Superior temporal gyrus (tissue), 1 donor: ENCODE data around the gene SOX18.

ENCODE experiments used
- DNase-seq: peaks from one replicate; pipeline ENCODE4 v3.0.0-alpha.2; 2016; ENCODE audit errors: extremely low spot score

SOX18 gene

DNA sequence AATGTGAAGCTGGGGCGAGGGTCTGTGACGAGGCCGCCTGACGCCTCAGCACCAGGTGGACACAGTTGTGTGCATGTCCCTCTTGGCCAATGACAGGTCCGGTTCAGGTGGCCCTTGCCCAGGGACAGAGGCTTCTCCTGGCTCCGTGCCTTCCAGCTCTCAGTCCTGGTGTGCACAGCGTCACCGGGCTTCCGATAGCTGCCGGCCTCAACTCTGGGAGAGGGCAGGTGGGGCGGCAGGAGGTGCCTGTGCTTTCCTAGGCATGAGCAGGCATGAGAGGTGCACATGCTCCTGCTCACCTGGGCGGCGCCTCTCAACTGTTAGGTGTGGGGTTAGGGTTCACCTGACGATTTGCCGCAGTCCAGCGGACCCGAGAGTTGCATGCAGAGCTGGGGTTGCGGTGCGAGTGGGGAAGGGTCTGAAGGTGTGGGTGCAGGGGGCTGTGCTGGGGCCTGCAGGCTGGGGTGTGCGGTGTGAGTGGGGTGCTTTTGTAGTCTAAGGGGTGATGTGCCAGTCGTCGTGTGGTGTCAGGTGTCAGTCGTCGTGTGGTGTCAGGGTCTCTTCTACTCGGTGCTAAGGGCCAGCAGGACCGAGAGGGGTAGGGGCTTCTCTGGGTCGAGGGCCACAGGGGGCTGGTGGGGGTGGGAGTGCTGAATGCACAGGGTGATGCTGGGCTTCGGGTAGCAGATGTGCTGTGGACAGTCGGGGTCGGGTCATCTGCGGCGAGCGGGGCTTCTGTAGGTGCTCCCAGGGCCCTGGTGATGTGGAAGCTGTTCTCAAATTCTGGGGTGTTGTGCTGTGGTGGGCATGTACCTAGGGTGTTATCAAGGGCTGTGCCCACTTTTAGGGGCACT lies 3.8 kb upstream of the SOX18 start:
- DNase-seq: no peak

DNA sequence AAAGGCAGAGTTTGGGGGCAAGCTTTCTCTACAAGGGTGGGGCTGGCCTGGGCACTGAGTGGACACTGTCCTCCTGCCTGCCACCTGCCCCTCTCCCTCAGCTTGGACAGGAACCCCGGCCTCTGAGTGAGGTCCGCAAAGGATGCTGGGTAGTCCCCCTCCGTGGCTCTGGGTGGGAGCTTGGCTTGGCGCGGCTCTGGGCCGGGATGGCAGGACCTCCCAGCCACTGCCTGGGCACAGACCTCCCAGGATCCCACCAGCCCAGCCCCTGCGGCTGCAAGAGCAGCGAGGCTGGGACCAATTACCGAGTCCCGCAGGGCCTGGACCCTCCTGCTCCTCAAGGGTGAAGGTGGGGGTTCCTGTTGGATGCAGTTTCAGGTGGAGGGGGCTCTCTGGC lies 2.9 kb upstream of the SOX18 start:
- DNase-seq: no peak

DNA sequence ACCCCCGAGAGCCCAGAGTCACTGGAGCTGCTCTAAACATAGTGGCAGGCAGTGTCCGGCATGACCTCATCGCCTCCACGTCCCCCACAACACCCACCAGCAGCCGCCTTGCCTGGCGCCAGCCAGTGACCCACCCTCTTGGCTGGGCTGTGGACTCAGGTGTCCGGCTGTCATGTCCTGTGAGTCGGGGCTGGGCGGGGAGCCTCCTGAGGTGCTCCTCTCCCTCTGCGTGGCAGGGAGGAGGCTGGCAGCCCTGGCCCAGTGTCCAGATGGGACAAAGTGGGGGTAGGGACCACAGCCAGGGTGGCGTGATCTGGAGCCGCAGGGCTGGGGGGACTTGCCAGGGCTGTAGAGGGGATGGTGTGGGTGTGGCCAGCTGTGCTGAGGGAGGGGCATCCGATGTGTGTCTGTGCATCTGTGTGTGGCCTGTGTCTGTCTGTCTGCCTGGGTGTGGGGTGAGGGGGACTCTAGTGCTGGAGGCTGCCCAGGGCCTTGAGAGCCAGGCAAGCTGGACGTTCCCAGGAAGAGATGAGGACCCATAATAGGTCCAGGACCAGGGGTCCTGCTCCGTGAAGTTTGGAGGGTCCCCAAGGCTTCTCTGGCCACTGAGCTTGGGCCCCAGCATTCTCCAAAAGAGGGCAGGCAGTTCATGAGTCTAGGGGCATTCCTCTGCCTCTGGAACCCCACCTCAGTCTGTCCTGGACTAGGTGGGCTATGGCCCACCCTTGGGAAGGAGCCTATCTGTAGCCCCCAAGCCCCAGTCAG lies 2.3 kb upstream of the SOX18 start:
- DNase-seq: no peak

DNA sequence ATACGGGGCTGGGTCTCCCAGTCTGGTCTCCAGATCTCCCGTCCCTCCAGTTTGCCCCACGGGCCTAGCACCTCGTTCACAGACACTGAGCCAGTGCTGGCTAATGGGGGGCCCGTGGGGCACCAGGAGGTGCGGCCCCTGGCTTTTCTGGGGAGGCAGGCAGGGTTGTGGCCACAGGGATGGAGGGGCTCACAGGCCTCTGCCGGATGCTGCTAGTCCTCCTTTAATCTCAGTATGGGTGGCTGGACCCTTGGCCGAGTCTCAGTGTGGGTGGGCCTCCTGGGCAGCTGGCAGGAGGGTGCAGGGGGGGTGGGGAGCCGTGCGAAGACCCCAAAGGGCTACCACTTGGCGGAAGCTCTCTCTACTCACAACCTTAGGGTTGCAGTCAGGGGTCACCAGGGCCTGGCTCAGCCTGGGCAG lies 1.6 kb upstream of the SOX18 start:
- no peak for DNase-seq

DNA sequence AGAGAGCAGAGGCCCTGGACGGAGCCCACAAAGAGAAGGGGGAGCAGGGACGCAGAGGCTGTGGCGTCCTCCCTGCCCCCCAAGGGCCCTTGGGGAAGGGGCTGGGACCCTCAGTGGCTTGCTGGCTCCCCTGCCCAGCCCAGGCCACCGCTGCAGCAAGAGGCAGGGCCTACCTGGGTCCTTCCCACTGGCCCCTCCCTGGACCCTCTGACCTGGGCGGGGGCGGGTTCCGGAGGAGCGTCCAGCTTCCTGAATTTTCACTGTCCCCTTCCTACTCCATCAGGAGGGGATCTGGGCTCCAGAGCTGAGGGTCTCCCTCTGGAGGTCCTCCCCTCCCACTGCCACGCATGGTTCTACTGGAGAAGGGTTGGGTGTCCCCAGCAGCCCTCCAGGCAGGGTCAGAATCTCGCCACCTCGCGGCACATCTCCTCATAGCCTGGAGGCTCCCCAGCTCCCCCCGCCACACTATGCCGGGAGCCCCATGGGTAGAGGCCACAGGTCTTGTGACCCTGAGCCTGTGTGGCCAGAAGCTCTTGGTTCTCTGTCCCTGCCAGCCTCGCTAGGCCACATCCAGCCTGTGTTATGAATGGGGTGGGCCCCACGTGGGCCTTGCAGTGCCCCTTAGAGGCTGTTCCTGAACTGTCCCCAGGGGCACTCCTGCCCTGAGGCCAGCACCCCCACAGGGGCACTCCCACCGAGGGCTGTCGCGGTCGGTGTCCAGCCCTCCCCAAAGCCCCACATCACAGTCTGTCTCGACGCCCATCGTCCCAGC lies 1.0 kb upstream of the SOX18 start:
- no peak for DNase-seq

DNA sequence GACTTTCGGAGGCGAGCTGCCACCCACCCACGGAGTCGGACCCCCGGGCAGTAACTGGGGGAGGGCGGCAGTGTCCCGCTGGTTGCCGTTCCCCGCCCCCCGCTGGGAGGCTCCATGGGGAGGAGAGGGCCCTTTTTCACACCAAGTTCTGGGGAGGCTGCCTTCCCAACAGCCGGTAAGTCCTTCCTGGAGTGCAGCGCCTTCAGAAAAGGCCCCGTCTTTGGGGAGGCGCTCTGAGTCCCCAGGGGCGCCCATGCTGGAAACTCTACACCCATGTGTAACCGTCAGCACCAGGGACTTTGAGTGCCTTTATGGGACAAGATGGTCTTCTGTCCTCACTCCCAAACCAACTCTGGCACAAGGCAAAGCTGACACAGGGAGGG lies 430 bp upstream of the SOX18 start:
- no peak for DNase-seq

DNA sequence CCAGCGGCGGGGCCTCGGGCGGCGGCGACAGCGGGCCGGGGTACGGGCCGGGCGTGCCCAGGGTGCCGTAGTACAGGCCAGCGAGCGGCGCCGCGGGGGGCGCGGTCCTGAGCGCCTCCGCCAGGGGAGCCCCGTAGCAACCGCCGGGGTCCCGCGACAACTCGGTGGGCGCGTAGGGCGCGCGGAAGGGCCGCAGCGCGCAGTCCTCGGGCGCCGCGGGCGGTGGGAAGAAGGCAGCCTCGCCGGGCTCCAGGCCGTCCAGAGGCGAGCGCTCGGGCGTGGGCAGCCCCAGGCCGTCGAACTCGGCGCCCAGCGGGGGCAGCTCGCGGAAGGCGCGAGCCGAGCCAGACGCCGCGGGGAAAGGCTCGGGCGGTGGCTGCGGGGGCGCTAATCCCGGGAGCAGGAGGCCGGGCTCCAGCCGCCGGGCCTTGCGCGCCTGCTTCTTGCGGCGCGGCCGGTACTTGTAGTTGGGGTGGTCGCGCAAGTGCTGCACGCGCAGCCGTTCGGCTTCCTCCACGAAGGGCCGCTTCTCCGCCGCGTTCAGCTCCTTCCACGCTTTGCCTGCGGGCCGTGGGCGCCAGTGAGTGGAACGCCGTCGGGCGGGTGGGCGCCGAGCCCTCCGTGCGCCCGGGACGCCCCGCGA lies 916 bp downstream of the SOX18 start:
- DNase-seq: no peak

DNA sequence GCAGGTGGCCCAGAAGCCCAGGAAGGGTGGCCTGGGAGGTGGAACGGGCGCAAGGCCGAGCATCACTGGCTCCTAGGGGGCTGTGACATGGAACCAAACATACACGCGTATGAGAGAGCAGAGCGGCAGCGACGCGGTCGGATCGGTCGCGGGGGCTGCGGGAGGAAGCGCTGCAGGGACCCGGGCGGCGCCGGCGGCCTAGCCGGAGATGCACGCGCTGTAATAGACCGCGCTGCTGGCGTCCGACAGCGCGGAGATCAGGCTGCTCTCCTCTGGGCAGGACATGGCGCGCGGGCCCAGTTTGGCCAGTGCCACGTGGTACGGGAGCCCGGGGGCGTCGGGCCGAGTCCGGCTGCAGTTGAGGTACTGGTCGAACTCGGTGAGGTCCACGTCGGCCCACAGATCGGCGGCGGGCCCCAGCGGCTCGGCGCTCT lies 1.5 kb downstream of the SOX18 start:
- no peak for DNase-seq

DNA sequence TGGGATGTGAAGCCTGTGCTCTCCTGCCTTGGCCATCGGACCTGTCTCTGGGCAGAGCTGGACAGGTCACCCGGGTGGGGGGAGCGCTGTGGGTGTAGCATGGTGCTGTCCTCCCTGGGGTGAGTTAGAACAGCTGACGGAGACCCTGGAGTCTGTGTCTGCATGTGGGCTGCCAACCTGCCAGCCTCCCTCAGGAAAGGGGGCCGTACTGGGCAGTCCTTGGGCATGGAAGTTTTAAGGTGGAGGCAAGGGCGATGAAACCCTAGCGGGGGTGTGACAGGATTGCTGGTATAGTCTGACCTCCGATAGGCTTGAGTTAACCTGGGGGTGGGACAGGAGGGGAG lies 2.4 kb downstream of the SOX18 start:
- DNase-seq: no peak

DNA sequence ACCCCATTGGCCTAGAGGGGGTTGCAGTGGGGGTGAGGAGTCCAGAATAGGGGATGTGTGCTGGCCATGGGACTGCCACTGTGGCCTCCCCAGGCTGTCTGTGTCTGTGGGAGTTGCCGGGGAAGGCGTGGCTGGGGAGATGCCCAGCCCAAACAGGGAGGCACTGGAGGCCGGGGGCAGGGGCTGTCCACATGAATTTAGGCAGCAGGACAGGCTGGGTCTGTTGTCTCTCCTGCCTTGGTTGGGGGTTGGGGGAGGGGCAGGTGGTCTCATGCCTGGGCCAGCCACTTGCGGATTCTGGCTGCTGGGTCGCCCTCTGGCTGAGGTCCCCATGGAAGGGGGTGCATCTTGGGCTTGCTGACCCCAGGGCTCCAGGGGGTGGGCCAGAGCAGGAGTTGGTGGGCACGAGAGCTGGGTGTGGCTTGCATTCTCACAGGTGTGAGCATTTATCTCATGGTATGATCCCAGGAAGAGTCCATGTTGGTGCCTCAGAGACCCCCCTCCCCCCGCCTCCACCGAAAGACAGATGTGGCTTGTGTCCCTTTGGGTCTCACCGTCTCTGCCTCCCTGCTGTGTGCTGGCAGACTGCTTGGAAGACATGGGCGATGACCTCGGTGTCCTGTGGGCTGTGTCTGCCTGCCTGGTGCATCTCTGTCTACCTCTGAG lies 4.0 kb downstream of the SOX18 start:
- no peak for DNase-seq

DNA sequence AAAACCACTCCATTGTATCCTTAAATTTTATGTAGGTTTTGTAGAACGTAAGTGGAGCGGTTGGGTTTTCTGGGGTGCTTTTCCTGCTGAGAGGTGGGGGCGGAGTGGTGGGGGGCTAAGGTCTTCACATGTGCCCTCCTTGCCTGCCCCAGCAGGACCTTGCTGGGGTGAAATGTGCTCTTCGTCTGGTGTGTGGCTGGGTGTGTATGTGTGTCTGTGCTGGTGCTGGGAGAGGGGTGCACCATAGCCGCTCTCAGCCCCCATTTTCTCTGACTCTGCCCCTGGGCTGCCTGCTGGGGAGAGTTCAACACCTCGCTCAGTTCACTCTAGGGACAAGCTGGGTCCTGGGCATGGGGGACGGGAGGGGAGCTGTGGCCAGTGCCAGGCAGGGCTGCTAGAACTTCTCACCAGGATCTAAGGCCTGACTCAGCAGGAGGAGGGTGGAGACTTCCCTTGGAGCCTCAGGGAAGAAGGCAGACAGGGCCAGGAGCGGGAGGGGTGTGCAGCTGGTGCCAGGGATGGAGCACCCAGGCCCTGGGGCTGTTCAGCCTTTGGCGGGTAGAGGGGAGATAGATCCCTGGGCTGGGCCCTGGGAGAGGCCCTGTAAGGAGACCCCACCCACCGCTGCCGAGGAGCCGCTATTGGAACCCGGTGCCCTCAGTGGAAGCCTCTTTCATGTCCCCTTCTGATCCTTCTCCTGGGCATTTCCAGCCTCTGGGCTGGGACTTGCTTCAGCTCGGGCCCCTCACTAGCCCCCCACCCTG lies 4.8 kb downstream of the SOX18 start:
- no peak for DNase-seq

DNA sequence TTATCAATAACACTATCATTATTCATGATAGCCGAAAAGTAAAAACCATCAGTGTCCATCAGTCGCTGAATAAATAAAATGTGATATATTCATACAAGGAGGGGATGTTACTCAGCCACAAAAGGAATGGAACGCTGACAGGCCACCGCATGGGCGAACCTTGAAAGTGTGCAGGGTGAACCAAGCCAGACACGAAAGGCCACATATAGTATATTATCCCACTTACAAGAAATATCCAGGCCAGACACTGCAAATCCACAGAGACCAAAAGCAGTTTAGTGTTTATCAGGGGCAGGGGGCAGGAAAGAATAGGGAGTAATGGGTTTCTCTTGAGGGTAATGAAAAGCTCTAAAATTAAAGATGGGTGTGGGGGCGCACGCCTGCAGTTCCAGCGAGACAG lies 5.7 kb downstream of the SOX18 start:
- no peak for DNase-seq

DNA sequence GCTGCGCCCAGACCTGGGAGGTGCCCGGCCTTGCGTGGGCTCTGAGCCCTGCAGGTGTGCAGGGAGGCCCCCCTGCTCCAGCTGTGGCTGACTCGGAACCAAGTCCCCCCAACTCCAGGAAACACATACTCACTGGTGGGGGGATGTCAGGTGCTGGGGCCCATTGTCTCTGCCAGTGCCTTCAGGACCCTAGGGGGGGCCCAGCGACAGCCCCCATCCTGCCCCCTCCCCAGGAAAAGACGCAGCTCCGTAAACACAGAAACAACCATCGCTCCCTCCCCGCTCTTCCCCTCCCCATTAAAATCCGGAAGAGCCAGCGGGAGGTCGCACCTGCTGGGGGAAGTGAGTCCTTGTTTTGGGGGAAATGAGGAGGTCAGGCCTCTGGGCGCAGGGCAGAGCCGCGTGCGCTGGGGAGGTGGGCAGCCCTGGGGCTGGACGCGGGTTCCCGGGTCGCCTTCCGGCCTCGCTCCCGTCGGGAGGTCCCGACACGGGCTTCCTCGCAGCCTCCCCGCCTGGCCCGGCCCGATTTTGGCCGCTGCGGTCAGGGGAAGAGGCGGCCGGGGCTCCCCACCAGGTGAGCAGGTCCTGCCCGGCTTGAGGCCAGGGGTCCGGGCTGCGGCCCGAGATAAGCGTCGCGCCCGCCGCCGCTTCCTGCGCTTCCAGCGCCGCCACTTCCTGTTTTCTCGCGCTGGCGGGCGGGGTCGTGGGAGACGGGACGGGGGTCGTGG lies 7.2 kb downstream of the SOX18 start:
- no peak for DNase-seq

DNA sequence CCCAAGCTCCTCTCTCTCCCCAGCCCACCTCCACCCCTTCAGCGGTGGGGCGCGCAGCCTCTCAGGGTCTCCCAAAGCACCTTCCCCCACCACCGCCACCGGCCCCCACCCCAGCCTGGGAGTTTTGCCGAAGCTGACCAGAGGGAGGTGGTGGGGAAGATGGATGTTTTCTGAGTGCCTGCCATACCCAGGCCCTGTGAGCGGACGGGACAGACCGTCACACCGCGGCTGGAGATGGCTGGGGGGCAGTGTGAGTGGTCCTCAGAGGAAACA lies 7.7 kb downstream of the SOX18 start:
- DNase-seq: no peak

DNA sequence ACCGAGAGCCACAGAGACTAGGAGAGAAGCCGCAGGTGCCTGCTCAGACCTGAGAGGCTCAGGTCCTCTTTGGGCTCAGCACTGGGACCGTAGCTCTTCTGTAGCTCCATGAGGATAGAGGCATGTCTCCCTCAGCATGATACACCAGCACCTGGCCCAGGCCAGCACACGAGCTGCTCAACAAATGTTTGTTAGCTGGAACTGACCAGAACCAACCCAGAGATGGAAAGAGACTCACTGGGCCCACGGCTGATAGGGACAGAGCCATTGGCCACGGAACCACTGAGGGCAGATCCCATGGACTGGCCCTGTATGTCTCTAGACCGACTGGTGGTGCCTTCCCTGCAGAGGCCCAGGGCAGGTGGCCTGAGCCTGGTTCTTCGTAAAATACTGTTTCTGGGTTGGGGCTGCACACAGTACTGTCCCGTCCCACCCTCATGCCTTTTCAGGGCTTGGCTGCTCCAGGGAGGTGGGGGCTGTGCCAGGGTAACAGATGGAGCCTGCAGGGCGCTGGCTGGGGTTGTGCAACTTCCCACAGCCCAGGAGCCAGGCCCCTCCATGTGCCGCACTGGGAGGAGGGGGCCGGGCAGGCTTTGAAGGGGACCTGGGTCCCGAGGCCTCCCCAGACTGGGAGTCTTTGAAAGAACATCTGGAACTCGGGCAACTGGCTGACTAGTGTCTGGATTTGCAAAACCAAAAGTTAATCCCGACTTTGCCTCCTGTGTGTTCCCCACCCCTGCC lies 8.2 kb downstream of the SOX18 start:
- no peak for DNase-seq

DNA sequence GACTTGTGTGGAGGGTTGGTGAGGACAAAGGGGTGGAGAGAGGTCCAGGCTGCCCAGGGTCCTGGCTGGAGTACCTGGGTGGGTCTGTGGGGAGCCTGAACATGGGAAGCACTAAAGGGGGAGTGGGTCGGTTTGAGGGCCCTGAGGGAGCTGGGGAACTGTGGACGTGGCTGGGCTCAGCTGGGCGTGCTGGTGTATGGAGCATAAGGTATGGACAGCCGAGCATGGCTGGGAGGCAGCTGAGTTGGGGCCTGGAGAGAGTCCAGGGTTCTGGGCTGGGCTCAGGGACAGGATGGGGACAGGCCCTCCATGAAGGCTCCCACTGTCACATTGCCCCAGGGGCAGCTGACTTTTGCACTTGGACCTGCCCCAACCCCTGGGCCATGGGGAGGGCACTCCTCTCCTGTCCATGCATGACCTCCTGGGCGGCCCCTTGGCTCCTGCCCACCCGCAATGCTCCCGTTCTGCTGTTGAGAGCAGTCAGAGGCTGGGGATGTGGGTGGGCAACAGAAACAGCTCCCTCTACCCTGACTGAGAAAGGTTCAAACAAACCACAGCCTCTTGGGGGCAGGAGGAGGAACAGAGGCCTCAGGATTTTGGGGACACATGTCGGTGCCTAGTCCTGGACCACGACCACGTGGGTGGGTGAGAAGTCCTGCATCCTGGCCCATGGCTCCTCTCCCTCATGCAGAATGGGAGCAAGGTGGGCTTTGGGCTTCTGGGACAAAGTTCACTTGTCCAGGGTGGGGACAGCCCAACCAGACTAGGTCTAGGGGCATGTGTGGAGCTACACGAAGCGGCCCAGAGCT lies 9.0 kb downstream of the SOX18 start:
- DNase-seq: no peak

DNA sequence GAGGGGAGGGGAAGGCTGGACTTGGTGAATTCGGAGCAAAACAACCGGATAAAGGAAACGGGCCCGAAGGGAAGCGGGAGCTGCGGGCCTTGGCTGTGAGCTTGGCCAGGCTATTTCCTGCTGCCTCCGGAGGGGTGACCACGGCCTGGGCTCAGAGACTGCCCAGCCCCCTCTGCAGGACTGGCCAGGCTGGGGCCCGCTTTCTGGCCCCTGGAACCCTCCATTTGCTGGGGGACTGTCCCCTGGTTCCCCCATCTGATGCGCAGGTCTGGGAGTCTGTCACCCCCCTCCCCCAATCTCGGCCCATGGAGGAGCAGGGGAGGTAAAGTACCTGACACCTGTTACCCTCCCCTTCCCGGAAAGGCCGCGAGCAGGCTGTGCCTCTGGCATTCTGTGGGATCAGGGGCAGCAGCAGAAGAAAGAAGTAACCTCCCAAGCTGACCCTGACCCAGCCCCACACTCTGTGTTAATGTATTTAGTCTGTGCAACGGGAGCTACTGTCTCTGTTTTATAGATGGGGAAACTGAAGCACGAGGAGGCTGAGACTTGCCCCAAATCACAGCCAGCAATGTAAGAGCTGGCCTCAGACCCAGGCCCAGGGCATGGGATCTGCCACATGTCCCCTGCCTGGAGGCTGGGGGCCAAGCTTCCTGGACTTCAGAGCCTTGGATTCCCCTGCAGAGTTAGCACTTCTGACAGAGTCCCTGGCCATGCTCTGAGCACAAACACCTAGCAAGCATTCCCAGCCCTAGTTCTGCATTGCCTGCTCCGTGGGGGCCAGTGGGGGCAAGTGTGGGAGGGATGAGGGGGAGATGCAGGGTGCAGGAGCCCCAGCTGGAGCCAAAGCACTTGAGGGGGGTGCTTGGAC lies 9.9 kb downstream of the SOX18 start:
- DNase-seq: no peak
